DND-41 (cell line): ENCODE measurements around the gene ROGDI.

Experiments used
- ATAC-seq: fragments of 200-7000 bp; cut with Tn5 transposase; 3 replicates; pipeline ENCODE4 v1.9.1; 2021; ENCODE audit warnings: low read depth; ENCODE audit not compliant: insufficient read depth
- DNase-seq: peaks from one replicate; pipeline ENCODE4 v3.0.0-alpha.2; 2020
- H2AFZ ChIP-seq: 2 replicates; pipeline ENCODE4 v1.6.0; 2012; ENCODE audit warnings: low read depth, low read length
- H3K27ac ChIP-seq: 2 replicates; pipeline ENCODE4 v1.5.1; 2012; ENCODE audit warnings: low read length, inconsistent platforms
- H3K27me3 ChIP-seq: fragments of 200-600 bp; sonication (generic); 2 replicates; pipeline ENCODE4 v1.6.0; 2012; ENCODE audit warnings: low read length, mild to moderate bottlenecking, inconsistent platforms; ENCODE audit not compliant: insufficient read depth, poor library complexity
- H3K36me3 ChIP-seq: 2 replicates; pipeline ENCODE4 v1.5.1; 2012; ENCODE audit warnings: low read length, inconsistent platforms; ENCODE audit not compliant: insufficient read depth
- H3K4me1 ChIP-seq: 2 replicates; pipeline ENCODE4 v1.5.1; 2012; ENCODE audit warnings: mild to moderate bottlenecking, low read length; ENCODE audit not compliant: insufficient read depth
- H3K4me2 ChIP-seq: 2 replicates; pipeline ENCODE4 v1.6.0; 2012; ENCODE audit warnings: mild to moderate bottlenecking, moderate library complexity, low read length, inconsistent platforms; ENCODE audit not compliant: insufficient read depth
- H3K4me3 ChIP-seq, 2 experiments: fragments of 200-600 bp in 1 of 2; shearing (Covaris generic) in 1 of 2; 2 replicates each; pipeline ENCODE4 v1.5.1; 2012 to 2016; ENCODE audit warnings: inconsistent platforms in 2 of 2, low read length in 2 of 2, mild to moderate bottlenecking in 2 of 2, low read depth in 1 of 2, moderate library complexity in 1 of 2
- H3K79me2 ChIP-seq: 2 replicates; pipeline ENCODE4 v1.6.0; 2012; ENCODE audit warnings: low read length, inconsistent platforms; ENCODE audit not compliant: insufficient read depth
- H3K9ac ChIP-seq: 2 replicates; pipeline ENCODE4 v1.6.0; 2012; ENCODE audit warnings: low read depth, mild to moderate bottlenecking, inconsistent platforms, low read length, moderate library complexity
- H3K9me3 ChIP-seq: 2 replicates; pipeline ENCODE4 v1.5.1; 2012; ENCODE audit warnings: low read length, moderate library complexity, mild to moderate bottlenecking, inconsistent platforms; ENCODE audit not compliant: insufficient read depth, severe bottlenecking
- H4K20me1 ChIP-seq: 2 replicates; pipeline ENCODE4 v1.6.0; 2012; ENCODE audit warnings: low read length; ENCODE audit not compliant: insufficient read depth
- EZH2 ChIP-seq: IDR thresholded peaks from 3 replicates; pipeline ENCODE4 v1.6.1; 2012; ENCODE audit warnings: borderline replicate concordance, low read depth, mild to moderate bottlenecking, moderate library complexity, low read length, inconsistent platforms; ENCODE audit not compliant: severe bottlenecking
- TF ChIP-seq, protein P1 (sequence below): IDR thresholded peaks from 2 replicates; pipeline ENCODE4 v1.5.1; 2012; ENCODE audit warnings: borderline replicate concordance, low read length, moderate library complexity, mild to moderate bottlenecking; ENCODE audit not compliant: poor library complexity, severe bottlenecking; ENCODE audit errors: extremely low read depth

The ROGDI gene

DNA sequence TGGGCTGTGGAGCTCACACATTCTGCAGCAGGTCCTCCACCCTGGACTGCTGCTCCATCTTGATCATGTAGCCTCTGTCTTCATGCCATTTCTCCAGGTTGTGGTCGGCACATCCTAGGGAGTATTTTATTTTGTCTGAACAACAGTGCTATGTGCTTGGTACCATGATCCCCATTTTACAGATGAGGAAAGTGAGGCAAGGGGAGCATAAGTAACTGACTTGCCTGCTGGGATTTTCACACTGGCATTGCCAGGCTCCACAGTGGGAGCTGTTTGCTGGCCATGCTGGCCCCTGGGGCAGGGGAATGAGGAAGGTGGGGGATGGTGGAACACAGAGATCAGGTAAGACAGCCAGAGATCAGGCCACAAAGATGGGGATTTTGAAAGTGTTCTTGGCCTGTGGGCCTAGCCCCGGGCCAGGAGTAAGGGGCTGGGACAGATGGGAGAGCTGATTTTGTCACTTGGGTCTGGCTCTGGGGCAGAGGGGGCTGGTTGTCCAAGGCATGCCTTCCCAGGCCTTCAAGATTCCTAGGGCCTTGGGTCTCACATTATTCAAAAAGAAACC, 26.2 kb downstream of the ROGDI start:
- Histone ChIP-seq H3K9ac (no peak overlapping the region), H3K79me2 (no peaks in the 10 kb centered on the region), H3K4me2 (no peak overlapping the region), H3K27me3 (no peaks in the 10 kb centered on the region), H3K4me1 (no peaks in the 10 kb centered on the region), H3K9me3 (no peaks in the 10 kb centered on the region), H4K20me1 (no peaks in the 10 kb centered on the region), H3K36me3 (no peaks in the 10 kb centered on the region), H2AFZ (no peak overlapping the region), H3K4me3 (no peak overlapping the region), H3K27ac (no peak overlapping the region)
- ATAC-seq = no peak
- no peak for TF ChIP-seq EZH2
- TF ChIP-seq, protein P1, sequence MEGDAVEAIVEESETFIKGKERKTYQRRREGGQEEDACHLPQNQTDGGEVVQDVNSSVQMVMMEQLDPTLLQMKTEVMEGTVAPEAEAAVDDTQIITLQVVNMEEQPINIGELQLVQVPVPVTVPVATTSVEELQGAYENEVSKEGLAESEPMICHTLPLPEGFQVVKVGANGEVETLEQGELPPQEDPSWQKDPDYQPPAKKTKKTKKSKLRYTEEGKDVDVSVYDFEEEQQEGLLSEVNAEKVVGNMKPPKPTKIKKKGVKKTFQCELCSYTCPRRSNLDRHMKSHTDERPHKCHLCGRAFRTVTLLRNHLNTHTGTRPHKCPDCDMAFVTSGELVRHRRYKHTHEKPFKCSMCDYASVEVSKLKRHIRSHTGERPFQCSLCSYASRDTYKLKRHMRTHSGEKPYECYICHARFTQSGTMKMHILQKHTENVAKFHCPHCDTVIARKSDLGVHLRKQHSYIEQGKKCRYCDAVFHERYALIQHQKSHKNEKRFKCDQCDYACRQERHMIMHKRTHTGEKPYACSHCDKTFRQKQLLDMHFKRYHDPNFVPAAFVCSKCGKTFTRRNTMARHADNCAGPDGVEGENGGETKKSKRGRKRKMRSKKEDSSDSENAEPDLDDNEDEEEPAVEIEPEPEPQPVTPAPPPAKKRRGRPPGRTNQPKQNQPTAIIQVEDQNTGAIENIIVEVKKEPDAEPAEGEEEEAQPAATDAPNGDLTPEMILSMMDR = no peak
- DNase-seq = no peak

DNA sequence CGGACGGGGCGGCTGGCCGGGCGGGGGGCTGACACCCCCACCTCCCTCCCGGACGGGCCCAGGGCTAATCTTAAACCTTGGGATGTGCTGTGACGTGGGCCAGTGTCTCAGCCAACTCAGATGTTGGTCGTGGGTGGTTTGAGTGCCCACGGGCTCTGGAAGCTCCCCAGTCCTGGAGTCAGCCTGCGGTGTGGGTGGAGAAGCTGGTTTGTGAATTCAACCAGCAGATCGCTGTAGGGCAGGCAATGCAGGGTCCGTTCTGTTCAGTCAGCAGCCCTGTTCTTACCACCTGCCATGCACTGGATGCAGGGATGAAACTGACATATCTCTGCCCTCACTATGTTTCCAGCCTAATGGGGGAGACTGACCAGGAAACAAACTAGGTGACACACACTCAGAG, 27.4 kb downstream of the ROGDI start:
- no peak overlapping the region for H2AFZ ChIP-seq
- no peaks in the 10 kb centered on the region for H3K36me3 ChIP-seq
- H3K9me3 ChIP-seq = no peaks in the 10 kb centered on the region
- no peak overlapping the region for H3K9ac ChIP-seq
- no peak overlapping the region for H3K27ac ChIP-seq
- TF ChIP-seq, protein P1 = no peak
- no peaks in the 10 kb centered on the region for H3K79me2 ChIP-seq
- H3K4me3 ChIP-seq = no peak overlapping the region
- H4K20me1 ChIP-seq = no peaks in the 10 kb centered on the region
- no peak for DNase-seq
- no peaks in the 10 kb centered on the region for H3K27me3 ChIP-seq
- H3K4me1 ChIP-seq = no peaks in the 10 kb centered on the region
- H3K4me2 ChIP-seq = no peak overlapping the region
- ATAC-seq = no peak

DNA sequence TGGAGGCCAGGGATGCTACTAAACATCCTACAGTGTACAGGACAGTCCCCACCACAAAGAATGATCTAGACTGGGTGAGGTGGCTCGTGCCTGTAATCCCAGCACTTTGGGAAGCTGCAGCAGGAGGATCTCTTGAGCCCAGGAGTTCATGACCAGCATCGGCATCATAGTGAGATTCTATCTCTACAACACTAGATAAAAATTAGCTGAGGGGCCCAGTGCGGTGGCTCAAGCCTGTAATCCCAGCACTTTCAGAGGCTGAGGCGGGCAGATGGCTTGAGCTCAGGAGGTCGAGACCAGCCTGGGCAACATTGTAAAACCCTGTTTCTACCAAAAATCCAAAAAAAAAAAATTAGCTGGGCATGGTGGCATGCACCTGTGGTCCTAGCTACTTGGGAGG, 30.1 kb downstream of the ROGDI start:
- no peaks in the 10 kb centered on the region for H4K20me1 ChIP-seq
- no peak for TF ChIP-seq EZH2
- TF ChIP-seq, protein P1 = no peak
- no peak for DNase-seq
- H3K4me2 ChIP-seq = no peak overlapping the region
- no peaks in the 10 kb centered on the region for H3K27me3 ChIP-seq
- H3K36me3 ChIP-seq = no peaks in the 10 kb centered on the region
- H3K4me3 ChIP-seq = no peak overlapping the region
- H3K4me1 ChIP-seq = peaks cover 14% of the 10 kb centered on the region
- H3K27ac ChIP-seq = no peak overlapping the region
- no peak overlapping the region for H3K9ac ChIP-seq
- no peaks in the 10 kb centered on the region for H3K9me3 ChIP-seq
- H2AFZ ChIP-seq = no peak overlapping the region
- H3K79me2 ChIP-seq = peaks cover under 1% of the 10 kb centered on the region; the same call in 1 of the 2 replicates
- ATAC-seq = no peak

DNA sequence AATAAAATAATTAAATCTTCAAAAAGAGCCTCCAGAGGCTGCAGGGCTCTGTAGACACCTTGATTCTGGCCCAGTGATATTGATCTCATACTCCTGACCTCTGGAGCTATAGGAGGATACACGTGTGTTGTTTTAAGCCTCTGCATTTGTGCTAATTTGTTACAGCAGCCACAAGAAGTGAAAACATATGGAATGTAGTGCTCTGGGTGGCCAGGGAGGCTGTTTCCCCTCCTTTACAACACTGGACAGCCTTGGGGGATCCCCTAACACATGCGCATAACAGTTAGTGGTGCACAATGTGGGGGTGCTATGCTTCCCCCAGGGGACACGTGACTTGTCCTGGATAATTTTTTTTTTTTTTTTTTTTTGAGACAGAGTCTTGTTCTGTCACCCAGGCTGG, 30.8 kb downstream of the ROGDI start:
- no peaks in the 10 kb centered on the region; the same call in 1 of the 2 replicates for H3K36me3 ChIP-seq
- peaks cover 16% of the 10 kb centered on the region for H3K4me1 ChIP-seq
- H3K79me2 ChIP-seq = peaks cover 7% of the 10 kb centered on the region
- H3K4me2 ChIP-seq = no peak overlapping the region
- H4K20me1 ChIP-seq = no peaks in the 10 kb centered on the region
- H3K4me3 ChIP-seq = no peak overlapping the region
- no peak for ATAC-seq
- no peak overlapping the region for H3K27ac ChIP-seq
- TF ChIP-seq, protein P1 = no peak
- no peak for TF ChIP-seq EZH2
- H2AFZ ChIP-seq = no peak overlapping the region
- no peaks in the 10 kb centered on the region for H3K9me3 ChIP-seq
- H3K27me3 ChIP-seq = no peaks in the 10 kb centered on the region
- no peak for DNase-seq
- H3K9ac ChIP-seq = no peak overlapping the region
